Fibroblast of lung (primary cell): ENCODE data around the gene GGT6. TPM values are rescaled to one million over a fixed set of nuclear protein-coding genes. Genes with fewer than 3 reads are reported as not detected.

Experiments used
- DNase-seq, 2 donors: peaks; one replicate each; pipeline versions ENCODE4 v3.0.0 to v3.0.0-alpha.2; 2010; ENCODE audit warnings: low read depth in 2 of 2
- H2AFZ ChIP-seq: 2 replicates; pipeline ENCODE4 v1.5.1; 2012; ENCODE audit warnings: low read length, control low read depth, inconsistent platforms
- H3K27ac ChIP-seq: 2 replicates; pipeline ENCODE4 v1.5.1; 2011; ENCODE audit warnings: low read length, control low read depth; ENCODE audit not compliant: insufficient read depth
- H3K27me3 ChIP-seq: 2 replicates; pipeline ENCODE4 v1.5.1; 2011; ENCODE audit warnings: mild to moderate bottlenecking, low read length; ENCODE audit not compliant: control insufficient read depth, insufficient read depth
- H3K36me3 ChIP-seq: 2 replicates; pipeline ENCODE4 v1.5.1; 2011; ENCODE audit warnings: low read length; ENCODE audit not compliant: control insufficient read depth, insufficient read depth
- H3K4me1 ChIP-seq: 2 replicates; pipeline ENCODE4 v1.5.1; 2011; ENCODE audit warnings: low read length; ENCODE audit not compliant: control insufficient read depth, insufficient read depth; ENCODE audit errors: extremely low read depth
- H3K4me2 ChIP-seq: 2 replicates; pipeline ENCODE4 v1.5.1; 2011; ENCODE audit warnings: low read length, control low read depth; ENCODE audit not compliant: insufficient read depth; ENCODE audit errors: extremely low read depth
- H3K4me3 ChIP-seq, 4 experiments: fragments of 200-600 bp in 1 of 4; sonication (generic) in 1 of 4; replicated peaks in 1 of 4; 2 replicates each; pipeline ENCODE4 v1.5.1; 2011 to 2016; ENCODE audit warnings: low read length in 4 of 4, low read depth in 3 of 4, mild to moderate bottlenecking in 3 of 4, control low read depth in 2 of 4, inconsistent platforms in 1 of 4, mixed read lengths in 1 of 4; ENCODE audit not compliant: insufficient read depth in 1 of 4; ENCODE audit errors: control extremely low read depth in 1 of 4
- H3K79me2 ChIP-seq: 2 replicates; pipeline ENCODE4 v1.5.1; 2012; ENCODE audit warnings: mild to moderate bottlenecking, low read length, inconsistent platforms; ENCODE audit not compliant: control insufficient read depth, insufficient read depth
- H3K9ac ChIP-seq: 2 replicates; pipeline ENCODE4 v1.5.1; 2011; ENCODE audit warnings: mild to moderate bottlenecking, low read length, control low read depth; ENCODE audit not compliant: insufficient read depth
- H3K9me3 ChIP-seq: 2 replicates; pipeline ENCODE4 v1.5.1; 2012; ENCODE audit warnings: low read depth, low read length; ENCODE audit not compliant: control insufficient read depth, insufficient read depth
- H4K20me1 ChIP-seq: 2 replicates; pipeline ENCODE4 v1.5.1; 2011; ENCODE audit warnings: low read length; ENCODE audit not compliant: control insufficient read depth, insufficient read depth; ENCODE audit errors: extremely low read depth
- EZH2 ChIP-seq: IDR thresholded peaks from 2 replicates; pipeline ENCODE4 v1.5.1; 2012; ENCODE audit warnings: low read length, control low read depth, mild to moderate bottlenecking; ENCODE audit errors: missing control alignments
- polyA minus RNA-seq: library from RNA; depleted of rRNA, polyadenylated mRNA; stranded (reverse); fragments of >200 nt; gene quantifications from 2 replicates; pipeline ENCODE4 v1.2.3, GENCODE V29; 2011; ENCODE audit warnings: low replicate concordance
- polyA plus RNA-seq, 2 donors: library from polyadenylated mRNA; depleted of rRNA in 1 of 2; stranded (reverse) in 1 of 2; unstranded in 1 of 2; fragments of >200 nt; gene quantifications; 2 replicates each; pipeline ENCODE4 v1.2.1, GENCODE V29; 2011 to 2012; ENCODE audit warnings: missing spikeins in 1 of 2
- total RNA-seq: library from RNA; depleted of rRNA; stranded (reverse); fragments of >200 nt; gene quantifications from 2 replicates; pipeline ENCODE4 v1.2.1, GENCODE V29; 2014
- TF ChIP-seq, protein P1 (sequence below), 2 donors: IDR thresholded peaks in 1 of 2; conservative IDR thresholded peaks in 1 of 2; 1 replicate in 1 of 2; 2 replicates in 1 of 2; pipeline ENCODE4 v1.5.1; 2011 to 2012; ENCODE audit warnings: low read length in 2 of 2, control low read depth in 1 of 2, inconsistent platforms in 1 of 2, low read depth in 1 of 2, mild to moderate bottlenecking in 1 of 2

GGT6 gene
- not detected in 2 replicates for total RNA-seq
- polyA plus RNA-seq, result not detected in 2 replicates
- polyA plus RNA-seq (2012), result not detected in 2 replicates
- polyA minus RNA-seq, result not detected in 2 replicates

DNA sequence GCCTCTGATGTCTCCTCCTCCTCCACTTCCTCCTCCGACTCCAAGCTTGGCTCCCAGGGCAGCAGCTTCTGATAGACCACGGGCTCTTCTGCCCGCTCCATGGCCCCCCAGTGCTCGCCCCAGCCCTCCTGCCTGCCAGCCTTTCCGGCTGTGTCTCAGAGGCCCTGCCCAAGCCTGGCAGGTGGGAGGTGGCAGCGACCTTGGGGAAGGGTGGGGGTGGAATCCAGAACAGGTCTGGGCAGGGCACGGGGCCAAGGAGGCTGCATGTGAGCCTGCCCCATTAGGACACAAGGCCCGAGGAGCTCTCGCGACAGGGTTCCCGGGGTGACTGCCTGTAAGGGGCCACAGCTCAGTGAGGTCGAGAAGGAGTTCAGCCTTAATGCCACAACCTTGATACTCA lies at the start of gene GGT6:
Gene GGT6 (minus strand): TSS at position 157 of the 400 bp plus-strand sequence. CDS start 56 bp downstream, at position 101.
- no peaks in the 10 kb centered on the region for H3K79me2 ChIP-seq
- DNase-seq, result no peak
- H3K9ac ChIP-seq, result no peak within 1 kb of the TSS
- no peak within 1 kb of the TSS for H3K27ac ChIP-seq
- no peak within 1 kb of the TSS for H3K4me3 ChIP-seq
- H3K27me3 ChIP-seq, result no peaks in the 10 kb centered on the region
- H3K4me2 ChIP-seq, result no peak within 1 kb of the TSS
- TF ChIP-seq, protein P1, sequence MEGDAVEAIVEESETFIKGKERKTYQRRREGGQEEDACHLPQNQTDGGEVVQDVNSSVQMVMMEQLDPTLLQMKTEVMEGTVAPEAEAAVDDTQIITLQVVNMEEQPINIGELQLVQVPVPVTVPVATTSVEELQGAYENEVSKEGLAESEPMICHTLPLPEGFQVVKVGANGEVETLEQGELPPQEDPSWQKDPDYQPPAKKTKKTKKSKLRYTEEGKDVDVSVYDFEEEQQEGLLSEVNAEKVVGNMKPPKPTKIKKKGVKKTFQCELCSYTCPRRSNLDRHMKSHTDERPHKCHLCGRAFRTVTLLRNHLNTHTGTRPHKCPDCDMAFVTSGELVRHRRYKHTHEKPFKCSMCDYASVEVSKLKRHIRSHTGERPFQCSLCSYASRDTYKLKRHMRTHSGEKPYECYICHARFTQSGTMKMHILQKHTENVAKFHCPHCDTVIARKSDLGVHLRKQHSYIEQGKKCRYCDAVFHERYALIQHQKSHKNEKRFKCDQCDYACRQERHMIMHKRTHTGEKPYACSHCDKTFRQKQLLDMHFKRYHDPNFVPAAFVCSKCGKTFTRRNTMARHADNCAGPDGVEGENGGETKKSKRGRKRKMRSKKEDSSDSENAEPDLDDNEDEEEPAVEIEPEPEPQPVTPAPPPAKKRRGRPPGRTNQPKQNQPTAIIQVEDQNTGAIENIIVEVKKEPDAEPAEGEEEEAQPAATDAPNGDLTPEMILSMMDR (conservative IDR thresholded peaks at IDR 0.05 in 1 of 2, IDR thresholded peaks at IDR 0.05 in 1 of 2; ENCODE audit: low read depth in 1 of 2, low read length in 2 of 2), result no peak
- no peak for TF ChIP-seq EZH2
- no peaks in the 10 kb centered on the region for H3K36me3 ChIP-seq
- H4K20me1 ChIP-seq, result no peaks in the 10 kb centered on the region
- H3K9me3 ChIP-seq, result no peaks in the 10 kb centered on the region
- no peak within 1 kb of the TSS for H2AFZ ChIP-seq
- peaks cover 2% of the 10 kb centered on the region for H3K4me1 ChIP-seq

GRCh38 chr17:4610162-4610561 lies 49.8 kb upstream of the GGT6 start:
- no peak for DNase-seq
- H3K79me2 ChIP-seq, result no peaks in the 10 kb centered on the region
- no peaks in the 10 kb centered on the region for H3K36me3 ChIP-seq
- no peak overlapping the region for H3K27ac ChIP-seq
- H4K20me1 ChIP-seq, result no peaks in the 10 kb centered on the region
- H3K9me3 ChIP-seq, result no peaks in the 10 kb centered on the region
- TF ChIP-seq, protein P1 (conservative IDR thresholded peaks at IDR 0.05 in 1 of 2, IDR thresholded peaks at IDR 0.05 in 1 of 2; ENCODE audit: low read depth in 1 of 2, low read length in 2 of 2), result no peak
- TF ChIP-seq EZH2, result no peak
- no peak overlapping the region for H3K4me3 ChIP-seq
- no peak overlapping the region for H3K4me2 ChIP-seq
- H3K4me1 ChIP-seq, result peaks cover 3% of the 10 kb centered on the region
- no peak overlapping the region for H3K9ac ChIP-seq
- H3K27me3 ChIP-seq, result peaks cover 6% of the 10 kb centered on the region
- H2AFZ ChIP-seq, result no peak overlapping the region

DNA sequence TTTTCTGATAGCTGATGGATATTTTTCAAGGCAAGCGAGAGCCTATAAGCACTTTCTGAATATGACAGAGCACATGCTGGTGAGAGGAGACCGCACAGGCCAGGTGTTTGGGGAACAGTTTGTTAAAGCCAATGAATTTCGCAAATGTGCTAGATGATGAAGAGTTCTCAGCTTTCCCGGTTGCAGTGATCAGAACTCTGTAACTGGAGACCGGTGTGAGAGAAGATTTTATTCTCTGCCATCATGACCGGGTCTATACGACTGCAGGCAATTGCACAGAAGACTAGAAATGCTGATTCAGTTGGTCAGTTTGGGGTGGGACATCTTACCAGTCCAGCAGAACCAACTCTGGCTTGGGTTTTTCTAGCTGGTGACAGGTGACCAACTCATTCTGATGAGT lies 49.4 kb upstream of the GGT6 start:
- Histone ChIP-seq H2AFZ (no peak overlapping the region), H3K79me2 (no peaks in the 10 kb centered on the region), H3K27ac (no peak overlapping the region), H3K4me1 (peaks cover 3% of the 10 kb centered on the region), H3K36me3 (no peaks in the 10 kb centered on the region), H4K20me1 (no peaks in the 10 kb centered on the region), H3K4me3 (no peak overlapping the region), H3K9ac (no peak overlapping the region), H3K27me3 (peaks cover 6% of the 10 kb centered on the region), H3K4me2 (no peak overlapping the region), H3K9me3 (no peaks in the 10 kb centered on the region)
- no peak for DNase-seq
- no peak for TF ChIP-seq EZH2
- TF ChIP-seq, protein P1 (conservative IDR thresholded peaks at IDR 0.05 in 1 of 2, IDR thresholded peaks at IDR 0.05 in 1 of 2; ENCODE audit: low read depth in 1 of 2, low read length in 2 of 2), result no peak
